ENCODE data around the gene MRPS27.

DNA sequence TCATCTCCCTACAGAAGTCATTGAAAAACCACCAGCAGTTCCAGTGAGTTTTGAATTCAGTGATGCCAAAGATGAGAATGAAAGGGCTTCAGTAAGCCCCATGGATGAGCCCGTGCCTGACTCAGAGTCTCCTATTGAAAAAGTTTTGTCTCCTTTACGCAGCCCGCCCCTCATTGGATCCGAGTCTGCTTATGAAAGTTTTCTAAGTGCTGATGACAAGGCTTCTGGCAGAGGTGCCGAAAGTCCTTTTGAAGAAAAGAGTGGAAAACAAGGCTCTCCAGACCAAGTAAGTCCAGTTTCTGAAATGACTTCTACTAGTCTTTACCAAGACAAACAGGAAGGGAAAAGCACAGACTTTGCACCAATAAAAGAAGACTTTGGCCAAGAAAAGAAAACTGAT, 122.6 kb downstream of the MRPS27 start:
- TF ChIP-seq EP300 (IDR thresholded peaks at IDR 0.05; ENCODE audit: borderline replicate concordance) = no peak
- TF ChIP-seq ZBTB7A (IDR thresholded peaks at IDR 0.05; ENCODE audit: low read depth) = no peak
- TF ChIP-seq TEAD4 (IDR thresholded peaks at IDR 0.05) = no peak

Data from Ishikawa (cell line).